Measurements from ENCODE around the gene ARFIP2.

The ARFIP2 gene

GRCh38 chr11:6497069-6497839 lies 16.1 kb upstream of the ARFIP2 start, which contains the start of gene DNHD1:
TSS of gene DNHD1 (plus strand) at chr11:6497280. CDS start at chr11:6498216, 936 bp downstream.
- H3K4me3 ChIP-seq (ENCODE audit: low read depth, low read length), result no peak within 1 kb of the TSS
- TF ChIP-seq CTCF (IDR thresholded peaks at IDR 0.05; ENCODE audit: low read depth, low read length, missing control alignments), result no peak
- DNase-seq (ENCODE audit: low read depth), result no peak

- no peak for DNase-seq (ENCODE audit: low read depth)
- H3K4me3 ChIP-seq (ENCODE audit: low read depth, low read length), result no peak overlapping the region
- TF ChIP-seq CTCF (IDR thresholded peaks at IDR 0.05; ENCODE audit: low read depth, low read length, missing control alignments), result no peak
Observed at GRCh38 chr11:6489306-6489705, 8.2 kb upstream of the ARFIP2 start.

GRCh38 chr11:6488821-6489220 lies 7.7 kb upstream of the ARFIP2 start:
- DNase-seq (ENCODE audit: low read depth), result no peak
- H3K4me3 ChIP-seq (ENCODE audit: low read depth, low read length), result no peak overlapping the region
- TF ChIP-seq CTCF (IDR thresholded peaks at IDR 0.05; ENCODE audit: low read depth, low read length, missing control alignments), result no peak

GRCh38 chr11:6488342-6488741 lies 7.2 kb upstream of the ARFIP2 start:
- no peak overlapping the region for H3K4me3 ChIP-seq (ENCODE audit: low read depth, low read length)
- TF ChIP-seq CTCF (IDR thresholded peaks at IDR 0.05; ENCODE audit: low read depth, low read length, missing control alignments), result no peak
- no peak for DNase-seq (ENCODE audit: low read depth)

GRCh38 chr11:6486938-6487337 lies 5.8 kb upstream of the ARFIP2 start:
- DNase-seq (ENCODE audit: low read depth), result no peak
- TF ChIP-seq CTCF (IDR thresholded peaks at IDR 0.05; ENCODE audit: low read depth, low read length, missing control alignments), result no peak
- H3K4me3 ChIP-seq (ENCODE audit: low read depth, low read length), result no peak overlapping the region

GRCh38 chr11:6486256-6486655 lies 5.1 kb upstream of the ARFIP2 start:
- H3K4me3 ChIP-seq (ENCODE audit: low read depth, low read length), result no peak overlapping the region
- no peak for TF ChIP-seq CTCF (IDR thresholded peaks at IDR 0.05; ENCODE audit: low read depth, low read length, missing control alignments)
- DNase-seq (ENCODE audit: low read depth), result no peak

- TF ChIP-seq CTCF (IDR thresholded peaks at IDR 0.05; ENCODE audit: low read depth, low read length, missing control alignments), result no peak
- DNase-seq (ENCODE audit: low read depth), result no peak
- no peak overlapping the region for H3K4me3 ChIP-seq (ENCODE audit: low read depth, low read length)
Observed at GRCh38 chr11:6485661-6486060, 4.5 kb upstream of the ARFIP2 start.
